Psoas muscle (tissue), 8 donors: Measurements from ENCODE around the gene SEC24B. TPM values are rescaled to one million over a fixed set of nuclear protein-coding genes. Genes with fewer than 3 reads are reported as not detected.

Source experiments
- ATAC-seq, 4 donors: fragments of 200-7000 bp; cut with Tn5 transposase; one replicate each; pipeline ENCODE4 v1.9.1; 2020; ENCODE audit warnings: moderate library complexity in 3 of 4, mild to moderate bottlenecking in 2 of 4
- DNase-seq, 2 donors: peaks; one replicate each; pipeline ENCODE4 v3.0.0-alpha.2; 2020
- H3K27ac ChIP-seq: fragments of 200-600 bp; one replicate; pipeline ENCODE4 v1.8.0; 2022
- H3K27me3 ChIP-seq, 3 donors: fragments of 200-600 bp in 1 of 3; one replicate each; pipeline versions ENCODE4 v1.6.1 to v1.8.0; 2013 to 2022; ENCODE audit warnings: low read length in 2 of 3, mild to moderate bottlenecking in 2 of 3, moderate library complexity in 1 of 3; ENCODE audit not compliant: insufficient read depth in 3 of 3
- H3K36me3 ChIP-seq, 2 donors: fragments of 200-600 bp in 1 of 2; one replicate each; pipeline versions ENCODE4 v1.6.1 to v1.8.0; 2013 to 2022; ENCODE audit warnings: low read depth in 1 of 2, mild to moderate bottlenecking in 1 of 2, moderate library complexity in 1 of 2; ENCODE audit not compliant: insufficient read depth in 1 of 2
- H3K4me1 ChIP-seq: fragments of 200-600 bp; one replicate; pipeline ENCODE4 v1.8.0; 2022
- H3K4me3 ChIP-seq: fragments of 200-600 bp; one replicate; pipeline ENCODE4 v1.8.0; 2022; ENCODE audit warnings: mild to moderate bottlenecking
- H3K9me3 ChIP-seq: fragments of 200-600 bp; one replicate; pipeline ENCODE4 v1.8.0; 2022
- WGBS, 3 donors: extraction: QIAGEN DNeasy Blood & Tissue Kit; methylation state at CpG; one replicate each; pipeline versions ENCODE4 v1.1.6 to v1.1.7; 2013; 5-methylcytosine and 5-hydroxymethylcytosine counted together
- intact Hi-C, 2 donors: fragments of 100-400 bp; cut with DNase I; formaldehyde crosslinking; loops; one replicate each; pipeline versions ENCODE4 v1.11.0 to v1.14.2; 2022
- polyA plus RNA-seq, 3 donors: library from polyadenylated mRNA; stranded (reverse); fragments of 200-250 nt; gene quantifications; one replicate each; pipeline ENCODE4 v1.2.3, GENCODE V29; 2013
- total RNA-seq, 4 donors: library from RNA; stranded (reverse); fragmentation: NEBNext Ultra II Directional in 2 of 4; extraction: Animal tissue kit (Norgen Biotek cat#: 25700) in 2 of 4; gene quantifications; one replicate each; pipeline versions ENCODE4 v1.2.1 to v1.2.4, GENCODE V29; 2021 to 2023
- TF ChIP-seq, protein P1 (sequence below): fragments of 200-600 bp; IDR thresholded peaks from one replicate; pipeline ENCODE4 v1.8.0; 2022; ENCODE audit warnings: antibody characterized with exemption
- donor health status: healthy with polysubstance abuse.
- donor health status: DM: no; HTN: no; CAD: no; lungs with moderate emphysema.
- donor health status: Bipolar disorder and iron deficiency.
- donor health status: healthy.
- donor health status: DM: yes; HTN: yes; CAD: no.
- donor health status: DM: no; HTN: no; CAD: no.
- donor health status: DM: no; HTN: no; CAD: no.
- donor health status: DM: yes; HTN: yes; CAD: no.

The SEC24B gene
- total and polyA plus RNA-seq, 7 donors: 14.6 to 34.8 (median 30.3) TPM

DNA sequence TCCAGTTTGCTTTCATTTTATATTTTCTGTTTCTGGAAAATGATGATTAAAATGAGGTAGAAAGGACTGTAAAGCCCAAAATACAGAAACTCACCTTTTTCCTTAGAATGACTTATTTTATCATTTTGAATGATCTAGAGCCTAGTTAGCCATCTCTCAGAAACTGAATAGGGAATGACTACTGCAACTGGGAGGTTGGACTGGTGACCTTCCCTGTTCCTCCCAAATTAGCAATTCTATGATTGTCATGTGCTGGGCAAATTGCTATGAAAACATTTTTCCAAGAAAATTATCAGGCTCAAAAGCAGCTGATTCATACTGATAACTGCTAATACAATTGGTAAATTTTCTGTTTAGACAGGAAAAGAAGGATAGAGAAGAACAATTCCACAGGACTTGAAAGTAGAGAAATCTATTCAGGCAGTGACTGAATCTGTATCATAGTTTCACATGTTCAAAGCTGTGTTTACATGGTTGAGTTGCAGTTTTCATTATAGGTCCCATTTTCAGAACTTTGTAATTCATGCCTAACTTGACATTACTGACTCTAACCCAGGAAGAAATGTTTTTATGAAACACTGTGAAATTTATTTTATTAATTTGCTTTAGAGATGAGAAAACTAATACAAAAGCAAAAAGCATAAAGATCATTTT, 43.4 kb upstream of the SEC24B start:
- Histone ChIP-seq H3K4me3 (no peak overlapping the region), H3K27me3 (no peaks in the 10 kb centered on the region), H3K36me3 (no peaks in the 10 kb centered on the region), H3K9me3 (no peaks in the 10 kb centered on the region), H3K27ac (peak overlapping the region; percentile 60), H3K4me1 (peaks cover 20% of the 10 kb centered on the region)
- no peak for DNase-seq
- no peak for ATAC-seq
- TF ChIP-seq, protein P1, sequence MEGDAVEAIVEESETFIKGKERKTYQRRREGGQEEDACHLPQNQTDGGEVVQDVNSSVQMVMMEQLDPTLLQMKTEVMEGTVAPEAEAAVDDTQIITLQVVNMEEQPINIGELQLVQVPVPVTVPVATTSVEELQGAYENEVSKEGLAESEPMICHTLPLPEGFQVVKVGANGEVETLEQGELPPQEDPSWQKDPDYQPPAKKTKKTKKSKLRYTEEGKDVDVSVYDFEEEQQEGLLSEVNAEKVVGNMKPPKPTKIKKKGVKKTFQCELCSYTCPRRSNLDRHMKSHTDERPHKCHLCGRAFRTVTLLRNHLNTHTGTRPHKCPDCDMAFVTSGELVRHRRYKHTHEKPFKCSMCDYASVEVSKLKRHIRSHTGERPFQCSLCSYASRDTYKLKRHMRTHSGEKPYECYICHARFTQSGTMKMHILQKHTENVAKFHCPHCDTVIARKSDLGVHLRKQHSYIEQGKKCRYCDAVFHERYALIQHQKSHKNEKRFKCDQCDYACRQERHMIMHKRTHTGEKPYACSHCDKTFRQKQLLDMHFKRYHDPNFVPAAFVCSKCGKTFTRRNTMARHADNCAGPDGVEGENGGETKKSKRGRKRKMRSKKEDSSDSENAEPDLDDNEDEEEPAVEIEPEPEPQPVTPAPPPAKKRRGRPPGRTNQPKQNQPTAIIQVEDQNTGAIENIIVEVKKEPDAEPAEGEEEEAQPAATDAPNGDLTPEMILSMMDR: no peak
- intact Hi-C loops: no loop called here

- TF ChIP-seq, protein P1: no peak
- 80 to 83% (median 82%) methylated on average over 10 of the region's 10 CpGs for WGBS, 3 donors
- H3K9me3 ChIP-seq: no peaks in the 10 kb centered on the region
Observed at GRCh38 chr4:109395694-109396093, 37.9 kb upstream of the SEC24B start.

DNA sequence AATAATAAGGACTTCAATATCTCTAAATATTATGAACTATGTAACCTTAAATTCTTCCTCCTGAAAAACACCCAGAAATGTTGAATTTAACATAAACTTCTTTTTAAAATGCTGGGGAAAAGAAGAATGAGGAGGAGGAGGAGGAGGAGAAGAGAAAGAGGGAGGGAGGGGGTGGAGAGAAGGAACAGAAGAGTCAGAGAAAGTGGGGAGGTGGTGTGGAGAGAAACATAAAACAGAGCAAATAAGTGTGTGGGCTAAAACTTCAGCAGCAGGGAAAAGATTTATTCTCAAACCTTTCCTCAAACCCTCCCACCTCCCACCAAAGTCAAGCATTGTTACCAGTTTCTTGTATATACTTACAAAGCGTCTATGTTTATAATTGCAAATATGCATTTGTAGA, 34.7 kb upstream of the SEC24B start:
- Histone ChIP-seq H3K9me3 (no peaks in the 10 kb centered on the region), H3K4me3 (no peak overlapping the region), H3K27me3 (no peaks in the 10 kb centered on the region), H3K27ac (no peak overlapping the region), H3K36me3 (no peaks in the 10 kb centered on the region), H3K4me1 (no peaks in the 10 kb centered on the region)
- intact Hi-C loops: no loop called here
- WGBS, 3 donors: 95 to 100% (median 100%) methylated on average over 1 of the region's 1 CpG
- no peak for ATAC-seq
- TF ChIP-seq, protein P1: no peak
- DNase-seq: no peak

More at GRCh38 chr4:109395694-109396093, 37.9 kb upstream of the SEC24B start:
- H3K27me3 ChIP-seq: no peaks in the 10 kb centered on the region
- intact Hi-C loops: no loop called here
- no peaks in the 10 kb centered on the region for H3K36me3 ChIP-seq
- H3K4me1 ChIP-seq: peaks cover under 1% of the 10 kb centered on the region
- H3K4me3 ChIP-seq: no peak overlapping the region
- DNase-seq: no peak
- H3K27ac ChIP-seq: no peak overlapping the region
- ATAC-seq: no peak

DNA sequence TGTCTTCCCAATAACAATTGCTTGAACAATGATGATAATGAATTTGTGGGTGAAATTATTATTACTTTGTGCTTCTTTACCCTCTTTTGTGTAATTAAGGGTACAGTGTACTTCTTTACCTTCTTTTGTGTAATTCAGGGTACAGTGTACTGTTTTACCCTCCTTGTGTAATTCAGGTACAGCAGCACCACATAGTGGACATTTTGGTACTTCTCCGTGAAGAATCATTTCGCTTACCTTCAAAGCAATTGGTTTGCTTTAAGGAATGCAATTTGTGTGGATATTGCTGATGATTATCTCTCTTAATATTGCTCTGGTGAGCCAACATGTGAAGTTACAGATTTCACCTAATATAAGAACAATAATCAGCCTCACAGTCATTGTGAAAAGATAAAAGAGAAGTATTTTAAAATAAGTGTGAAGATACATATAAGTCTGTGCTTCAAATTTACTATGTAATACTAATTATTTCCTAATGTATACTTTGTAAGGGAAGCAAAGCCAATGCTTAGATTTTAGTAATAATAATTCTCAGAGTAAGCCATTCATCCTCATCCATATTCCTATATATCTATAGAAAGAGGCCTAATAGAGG, 27.2 kb upstream of the SEC24B start:
- no peak overlapping the region for H3K4me3 ChIP-seq
- H3K4me1 ChIP-seq: no peaks in the 10 kb centered on the region
- intact Hi-C loops: loop anchor here in 1 of 2 donors (2.0 to 10.0 kb wide), 3 partner anchors 342 to 724 kb away; no protein-coding TSS in a partner anchor
- no peaks in the 10 kb centered on the region for H3K36me3 ChIP-seq
- H3K27me3 ChIP-seq: no peaks in the 10 kb centered on the region
- ATAC-seq (peak in 3 of 4 donors; percentile 70 to 88 (median 85)), DNase-seq (no peak)
- H3K27ac ChIP-seq: no peak overlapping the region
- 8 to 17% (median 8%) methylated on average over 2 of the region's 2 CpGs for WGBS, 3 donors
- H3K9me3 ChIP-seq: no peaks in the 10 kb centered on the region
- TF ChIP-seq, protein P1: peak; percentile 77
